Jurkat, Clone E6-1 (cell line): ENCODE data around the gene RHOH.

ENCODE experiments used
- DNase-seq: peaks from one replicate; pipeline ENCODE4 v3.0.0-alpha.2; 2011; ENCODE audit warnings: low read depth, low spot score
- H3K4me3 ChIP-seq: 2 replicates; pipeline ENCODE4 v1.5.1; 2011; ENCODE audit warnings: mild to moderate bottlenecking, low read length, control low read depth, moderate library complexity

The RHOH gene

DNA sequence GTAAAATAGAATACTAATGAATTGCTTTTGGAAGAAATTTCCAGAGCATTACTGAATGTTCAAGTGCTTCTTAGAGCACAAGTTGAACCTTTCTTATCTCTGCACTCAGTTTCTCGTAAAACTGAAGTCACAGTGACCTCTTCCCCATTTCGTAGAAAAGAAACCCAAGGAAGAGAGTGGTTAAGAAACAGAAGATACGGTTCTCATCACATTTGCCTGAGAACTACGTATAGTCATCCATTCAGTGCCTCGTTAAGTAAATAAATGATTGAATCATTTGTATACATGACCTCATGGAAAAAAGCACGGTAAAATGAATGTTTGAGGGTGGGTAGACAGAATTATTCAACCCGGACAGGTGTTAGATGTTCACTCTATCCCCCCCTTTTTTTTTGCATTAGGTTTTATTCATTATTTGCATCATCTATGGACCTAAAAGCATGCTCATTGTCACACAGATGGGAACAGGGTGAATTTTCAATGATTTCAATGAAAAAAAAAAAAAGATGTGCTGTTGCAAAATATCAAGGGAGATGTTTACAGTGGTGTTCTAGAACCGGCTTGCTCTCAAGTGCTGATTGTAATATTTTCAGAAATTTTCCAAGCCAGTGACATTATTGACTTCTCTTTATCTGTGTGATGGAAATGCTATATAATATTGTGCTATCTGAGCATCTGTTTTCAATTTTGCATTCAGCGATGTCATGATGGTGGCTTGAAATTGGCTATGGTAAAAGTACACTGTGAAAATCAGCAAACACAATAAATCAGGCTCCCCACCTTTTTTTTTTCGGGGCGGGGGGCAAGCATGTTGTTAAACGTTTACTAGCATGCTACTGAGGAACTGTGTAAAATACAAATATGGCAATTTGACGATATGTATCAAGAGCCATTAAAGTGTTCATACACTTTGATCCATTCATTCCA lies 4.3 kb downstream of the RHOH start:
- H3K4me3 ChIP-seq, result peak overlapping the region; percentile 73
- no peak for DNase-seq

DNA sequence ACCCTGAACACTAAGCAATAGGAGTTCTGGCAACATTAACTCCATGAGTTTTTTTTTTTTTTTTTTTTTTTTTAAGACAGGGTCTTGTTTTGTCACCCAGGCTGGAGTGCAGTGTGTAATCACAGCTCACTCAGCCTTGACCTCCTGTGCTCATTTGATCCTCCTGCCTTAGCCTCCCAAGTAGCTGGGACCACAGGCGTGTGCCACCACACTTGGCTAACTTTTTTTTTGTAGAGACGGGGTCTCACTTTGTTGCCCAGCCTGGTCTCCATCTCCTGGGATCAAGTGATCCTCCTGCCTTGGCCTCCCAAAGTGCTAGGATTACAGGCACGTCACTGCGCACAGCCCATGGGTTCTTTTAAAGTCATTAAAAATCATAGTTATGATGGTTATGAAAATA lies 5.1 kb downstream of the RHOH start:
- no peak for DNase-seq
- H3K4me3 ChIP-seq, result no peak overlapping the region; the same call in 1 of the 2 replicates

DNA sequence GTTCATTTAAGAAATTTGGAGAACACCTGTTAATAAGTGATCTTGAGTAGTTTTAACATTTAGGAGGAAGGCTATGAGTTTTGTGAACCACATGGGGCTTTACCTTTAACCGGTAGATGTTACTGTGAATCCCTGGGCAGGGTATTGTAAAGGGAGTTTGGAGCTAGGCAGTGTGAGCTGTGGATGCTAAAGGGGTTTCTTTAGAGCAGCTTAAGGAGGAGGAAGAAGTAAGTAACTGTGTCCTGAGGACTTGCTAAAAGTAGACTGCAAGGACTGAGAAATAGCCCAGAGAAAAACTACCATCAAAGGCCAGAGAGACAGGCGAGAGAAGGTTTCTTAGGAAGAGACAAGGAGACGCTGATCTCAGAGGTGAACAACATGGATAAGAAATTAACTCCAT lies 5.6 kb downstream of the RHOH start:
- peak overlapping the region; percentile 13 for H3K4me3 ChIP-seq
- DNase-seq, result no peak

DNA sequence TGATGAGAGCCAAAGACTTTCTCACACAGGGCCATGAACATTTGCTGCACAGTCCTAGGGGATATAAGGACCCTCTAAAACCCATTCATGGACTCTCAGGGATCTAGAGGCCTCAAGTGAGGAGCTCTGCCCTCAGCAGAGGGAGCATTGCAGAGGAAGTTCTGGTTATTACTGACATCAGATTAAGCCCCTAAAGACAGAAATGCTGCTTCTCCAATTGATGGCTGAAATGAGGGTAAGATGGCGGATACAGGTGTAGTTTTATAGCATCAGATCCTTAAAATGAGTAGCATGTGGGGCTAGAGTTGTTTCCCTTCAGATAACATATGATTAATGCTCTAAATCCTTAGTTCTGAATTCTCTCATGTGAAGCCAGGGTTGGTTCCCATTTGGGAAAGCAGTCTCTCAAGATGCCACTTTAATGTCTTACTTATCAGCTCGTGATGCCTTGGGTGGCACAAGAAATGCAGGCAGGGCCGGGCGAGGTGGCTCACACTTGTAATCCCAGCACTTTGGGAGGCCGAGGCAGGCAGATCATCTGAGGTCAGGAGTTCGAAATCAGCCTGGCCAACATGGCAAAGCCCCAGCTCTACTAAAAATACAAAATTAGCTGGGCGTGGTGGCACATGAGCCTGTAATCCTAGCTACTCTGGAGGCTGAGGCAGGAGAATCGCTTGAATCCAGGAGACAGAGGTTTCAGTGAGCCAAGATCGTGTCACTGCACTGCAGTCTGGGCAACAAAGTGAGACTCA lies 7.9 kb downstream of the RHOH start:
- DNase-seq, result no peak
- peak overlapping the region; percentile 30 for H3K4me3 ChIP-seq

DNA sequence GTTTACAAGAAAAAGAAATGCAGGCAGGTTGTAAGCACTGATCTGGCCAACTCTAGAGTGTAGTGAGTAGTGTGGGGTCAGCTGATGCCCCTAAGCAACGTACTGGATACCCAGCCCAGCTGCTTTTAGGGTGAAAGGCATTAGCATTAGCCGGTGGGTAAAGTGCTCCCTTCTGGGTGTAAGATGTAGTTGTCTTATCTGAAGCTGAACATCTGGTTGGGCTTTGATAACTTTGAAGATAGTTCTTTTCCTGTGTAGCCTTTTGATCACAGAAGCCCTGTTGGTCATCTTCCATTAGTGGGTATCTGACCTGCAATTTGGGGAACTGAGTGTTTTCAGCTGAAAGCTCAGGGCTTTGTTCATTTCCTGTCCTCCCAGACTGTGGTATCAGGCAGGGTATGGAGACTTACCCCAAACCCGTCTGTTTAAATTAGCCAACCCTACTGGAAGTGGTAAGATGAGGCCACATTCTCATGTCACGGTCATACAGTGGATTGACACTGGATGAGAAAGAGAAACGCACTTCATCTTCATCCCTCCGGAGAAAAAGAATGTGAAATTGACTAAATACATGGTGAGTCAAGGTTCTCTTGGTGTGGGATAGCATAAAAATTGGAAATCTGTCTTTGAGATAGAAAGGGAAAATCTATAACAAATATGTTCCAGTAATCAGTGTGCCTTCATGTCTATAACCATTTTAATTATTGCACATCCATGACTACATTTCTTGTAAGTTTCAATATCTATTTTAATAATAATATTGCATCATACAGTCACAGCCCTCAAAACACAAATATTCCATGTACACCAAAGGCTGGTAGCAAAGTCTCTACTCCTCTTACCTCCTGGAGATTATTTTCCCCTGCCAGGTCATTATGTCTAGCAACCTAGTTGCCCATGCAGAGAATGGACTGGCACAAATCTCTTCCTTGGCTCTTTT lies 8.7 kb downstream of the RHOH start:
- DNase-seq, result no peak
- H3K4me3 ChIP-seq, result peak overlapping the region; percentile 20

DNA sequence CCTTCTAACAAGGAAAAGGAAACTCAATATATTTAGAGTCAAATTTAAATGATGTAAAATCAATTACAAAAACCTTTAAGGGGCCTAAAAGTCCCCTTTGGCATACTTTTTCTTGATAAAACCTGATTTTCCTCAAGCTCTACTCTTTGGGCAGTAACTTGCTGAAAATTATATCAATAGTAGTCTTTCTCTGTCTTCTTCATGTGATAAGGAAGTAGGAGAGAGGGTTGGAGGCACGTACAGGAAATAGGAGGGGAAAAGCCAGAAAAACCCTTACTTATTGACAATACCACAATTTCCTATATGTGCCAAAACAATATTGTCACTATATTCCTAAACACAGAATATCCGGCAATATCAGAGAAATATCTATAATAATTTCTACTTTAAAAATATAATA lies 9.6 kb downstream of the RHOH start:
- DNase-seq, result no peak
- no peak overlapping the region for H3K4me3 ChIP-seq

DNA sequence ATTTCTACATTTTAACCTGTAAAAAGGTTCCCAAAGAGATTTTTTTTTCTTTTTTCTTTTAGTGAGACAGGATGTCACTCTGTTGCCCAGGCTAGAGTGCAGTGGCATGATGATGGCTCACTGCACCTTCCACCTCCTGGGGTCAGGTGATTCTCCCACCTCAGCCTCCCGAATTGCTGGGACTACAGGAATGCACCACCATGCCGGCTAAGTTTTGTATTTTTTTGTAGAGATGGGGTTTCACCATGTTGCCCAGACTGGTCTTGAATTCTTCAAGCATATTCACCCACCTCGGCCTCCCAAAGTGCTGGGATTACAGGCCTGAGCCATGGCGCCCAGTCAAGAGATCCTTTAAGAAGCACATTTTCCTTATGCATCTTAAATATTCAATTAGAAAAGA lies 12.6 kb downstream of the RHOH start:
- DNase-seq, result no peak
- no peak overlapping the region for H3K4me3 ChIP-seq

DNA sequence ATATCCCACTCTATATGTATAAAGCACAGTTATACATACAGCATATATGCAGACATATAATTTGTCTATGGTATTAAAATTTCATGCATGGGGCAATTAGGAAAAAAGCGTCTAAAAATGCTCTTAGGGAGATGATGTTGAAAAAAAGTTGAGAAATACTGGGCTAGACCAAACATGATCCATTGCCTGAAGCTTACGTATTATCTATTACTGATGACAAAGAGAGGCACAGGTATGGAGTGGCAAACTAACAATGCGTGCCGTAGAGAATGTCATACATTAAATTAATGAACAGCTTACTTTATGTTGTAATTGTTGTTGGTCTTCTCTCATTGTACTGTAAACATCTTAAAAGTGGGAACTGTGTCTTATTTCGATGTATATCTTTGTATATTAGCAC lies 13.9 kb downstream of the RHOH start:
- H3K4me3 ChIP-seq, result no peak overlapping the region
- DNase-seq, result no peak

DNA sequence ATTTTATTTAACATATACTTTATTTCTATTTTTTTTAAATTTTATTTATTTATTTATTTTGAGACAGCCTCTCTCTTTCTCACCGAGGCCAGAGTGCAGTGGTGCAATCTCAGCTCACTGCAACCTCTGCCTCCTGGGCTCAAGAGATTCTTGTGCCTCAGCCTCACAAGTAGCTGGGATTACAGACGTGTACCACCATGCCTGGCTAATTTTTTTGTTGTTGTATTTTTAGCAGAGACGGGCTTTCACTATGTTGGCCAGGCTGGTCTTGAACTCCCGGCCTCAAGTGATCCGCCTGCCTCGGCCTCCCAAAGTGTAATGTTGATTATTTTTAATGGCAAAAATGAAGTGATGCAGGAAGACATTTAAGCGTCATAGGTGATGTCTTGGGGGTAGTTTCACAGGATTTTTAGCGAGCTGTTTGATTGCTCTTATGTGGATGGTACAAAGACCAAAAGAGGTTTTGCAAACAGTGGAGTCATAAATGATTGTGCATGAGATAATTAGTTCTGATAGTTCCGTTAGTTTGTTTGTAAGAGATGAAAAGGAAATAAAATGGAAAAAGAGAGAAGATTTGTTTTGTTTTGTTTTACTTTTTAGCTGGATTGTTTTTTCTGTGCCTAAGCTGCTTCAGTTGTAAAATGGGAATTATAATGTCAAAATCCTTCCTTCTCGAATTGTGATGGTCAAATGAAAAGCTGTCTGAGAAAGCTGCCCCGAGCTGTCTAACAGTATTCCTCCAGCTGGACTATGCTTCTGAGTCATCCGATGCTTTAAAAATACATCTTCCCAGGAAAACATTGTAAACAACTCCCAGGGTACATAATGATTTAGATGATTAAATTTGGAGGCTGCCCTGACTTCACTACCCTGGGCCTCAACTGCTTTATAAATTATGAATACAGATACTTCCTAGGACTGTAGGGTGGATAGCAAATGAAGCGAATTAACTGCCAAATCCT lies 14.7 kb downstream of the RHOH start:
- DNase-seq, result no peak
- H3K4me3 ChIP-seq, result no peak overlapping the region

DNA sequence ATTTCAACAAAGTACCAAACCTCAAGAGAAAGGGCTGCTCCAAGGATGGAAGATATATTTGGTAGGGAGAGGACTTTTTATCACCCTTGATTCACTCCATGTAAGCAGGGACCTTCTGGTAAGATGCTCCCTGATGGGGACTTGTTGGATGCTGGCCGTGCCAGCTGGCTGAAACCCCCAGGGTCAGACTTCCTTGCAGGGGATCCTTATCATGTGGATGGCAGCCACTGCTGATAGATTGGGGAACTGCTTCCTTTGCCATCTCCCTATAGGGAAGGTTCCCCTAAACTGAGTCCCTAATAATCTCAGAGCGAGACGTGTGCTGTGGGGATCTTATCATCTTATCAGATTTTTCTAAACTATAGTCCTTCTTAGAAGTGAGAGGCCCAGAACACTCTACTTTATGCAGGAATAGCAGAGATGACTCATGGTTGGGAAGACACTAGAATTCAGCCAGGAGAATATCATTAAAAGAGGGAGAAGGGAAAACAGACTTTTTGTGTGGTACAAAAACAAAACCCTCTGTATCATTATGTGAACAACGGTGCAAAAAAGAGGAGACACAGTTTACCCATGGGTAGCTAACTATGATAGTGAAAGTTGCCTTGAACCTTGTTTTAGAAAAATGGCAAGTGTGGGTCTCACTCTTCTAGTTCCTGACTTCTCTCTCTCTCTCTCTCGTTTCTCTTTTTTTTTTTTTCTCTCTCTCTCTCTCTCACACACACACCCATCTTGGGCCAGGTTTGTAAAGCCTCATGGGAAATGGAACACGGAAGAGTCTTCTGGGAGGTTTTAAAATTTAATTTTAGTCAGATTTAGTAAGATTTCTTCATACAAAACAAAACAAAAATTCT lies 16.1 kb downstream of the RHOH start:
- DNase-seq, result no peak
- no peak overlapping the region for H3K4me3 ChIP-seq

DNA sequence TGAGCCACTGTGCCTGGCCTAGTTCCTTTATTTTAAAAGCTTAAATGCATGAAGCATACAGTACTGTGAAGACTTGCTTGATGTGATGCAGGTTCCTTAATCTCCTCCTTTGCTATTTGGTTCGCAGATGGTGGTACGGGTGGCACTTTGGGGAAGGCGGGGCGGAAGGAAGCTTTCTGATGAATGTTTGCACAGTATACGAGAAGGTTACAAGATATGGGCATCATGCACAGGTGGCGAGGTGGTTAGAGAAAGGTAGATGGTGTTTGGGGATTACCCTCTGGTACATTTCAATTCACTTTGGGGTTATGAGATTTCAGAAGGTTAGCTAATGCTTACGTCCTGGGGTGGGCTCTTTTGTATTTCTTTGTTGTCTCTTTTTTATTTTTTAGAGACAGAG lies 17.2 kb downstream of the RHOH start:
- H3K4me3 ChIP-seq, result no peak overlapping the region
- no peak for DNase-seq

DNA sequence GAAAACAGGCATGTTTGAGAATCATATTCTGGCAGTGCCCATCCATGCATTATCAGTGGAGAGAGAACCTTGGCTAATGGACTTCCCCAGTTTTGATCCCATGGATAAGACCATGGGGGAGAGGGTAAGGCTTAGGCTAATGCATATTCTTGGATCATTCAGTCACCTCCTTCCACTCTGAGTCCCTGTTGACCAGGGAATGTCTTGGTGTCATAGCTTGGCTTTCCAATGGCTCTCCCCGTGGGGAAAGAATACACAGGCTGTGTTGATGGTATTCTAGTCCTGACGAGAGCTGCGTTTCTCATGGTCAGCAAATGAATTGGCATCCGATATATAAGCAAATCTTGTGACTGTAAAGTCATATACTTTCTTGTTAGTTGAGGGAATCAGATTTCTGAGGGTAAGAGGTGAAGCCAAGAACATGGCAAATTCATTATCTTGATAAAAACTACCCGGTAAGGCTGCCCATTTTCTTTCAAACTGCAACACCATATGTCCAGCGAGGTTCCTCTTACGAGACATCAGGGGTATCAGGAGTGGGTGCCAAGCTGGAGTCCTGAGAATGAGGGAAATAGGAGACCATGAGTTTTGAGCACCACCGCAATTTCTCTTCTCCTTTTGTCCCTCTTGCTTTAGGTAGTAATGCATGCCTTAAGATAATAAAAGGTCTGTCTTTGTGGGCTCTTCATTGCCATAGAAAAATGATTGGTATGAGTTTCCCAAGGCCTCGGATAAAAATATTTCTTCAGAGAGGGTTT lies 18.0 kb downstream of the RHOH start:
- no peak for DNase-seq
- no peak overlapping the region for H3K4me3 ChIP-seq

DNA sequence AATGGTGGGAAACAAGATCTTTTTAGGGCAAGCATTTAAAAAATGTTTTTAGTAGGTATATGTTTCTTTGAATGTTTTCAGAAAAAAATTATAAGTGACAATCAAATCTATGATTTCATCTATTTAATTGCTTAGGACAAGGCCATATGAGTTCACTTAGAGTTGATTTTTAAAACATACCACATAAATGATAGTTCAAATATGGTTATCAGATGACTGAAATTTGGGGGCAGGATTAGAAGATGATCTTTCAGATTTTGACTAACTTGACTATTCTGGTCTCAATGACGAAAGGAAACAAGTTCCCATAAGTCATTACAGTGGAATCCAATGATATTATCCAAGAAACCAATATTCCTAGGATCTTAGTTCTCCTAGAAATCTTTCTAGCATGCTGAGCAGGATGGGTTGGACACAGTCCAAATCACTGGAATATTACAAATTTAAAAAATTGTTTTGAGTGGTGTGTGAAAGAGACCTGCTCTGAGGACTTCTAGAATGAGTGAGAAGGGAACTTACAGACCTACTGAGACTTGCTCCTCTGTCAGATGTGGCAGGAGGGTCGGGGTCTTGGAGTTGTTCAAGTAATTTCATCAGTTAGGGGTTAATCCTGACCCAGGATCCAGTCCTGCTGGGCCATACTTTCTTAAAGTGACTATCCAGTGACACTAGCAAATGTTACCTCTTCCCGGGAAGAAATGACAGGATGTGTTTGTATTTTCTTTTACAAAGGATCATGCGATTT lies 20.0 kb downstream of the RHOH start:
- H3K4me3 ChIP-seq, result no peak overlapping the region
- DNase-seq, result no peak

DNA sequence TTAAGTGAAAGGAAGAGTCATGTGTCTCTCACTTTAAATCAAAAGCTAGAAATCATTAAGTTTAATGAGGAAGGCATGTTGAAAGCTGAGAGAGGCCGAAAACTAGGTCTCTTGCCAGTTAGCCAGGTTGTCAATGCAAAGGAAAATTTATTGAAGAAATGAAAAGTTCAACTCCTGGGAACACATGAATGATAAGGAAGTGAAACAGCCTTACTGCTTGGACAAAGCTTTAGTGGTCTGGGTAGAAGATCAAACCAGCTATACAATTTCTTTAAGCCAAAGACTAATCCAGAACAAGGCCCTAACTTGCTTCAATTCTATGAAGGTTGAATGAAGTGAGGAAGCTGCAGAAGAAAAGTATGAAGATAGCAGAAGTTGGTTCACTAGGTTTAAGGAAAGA lies 24.9 kb downstream of the RHOH start:
- no peak for DNase-seq
- no peak overlapping the region for H3K4me3 ChIP-seq

DNA sequence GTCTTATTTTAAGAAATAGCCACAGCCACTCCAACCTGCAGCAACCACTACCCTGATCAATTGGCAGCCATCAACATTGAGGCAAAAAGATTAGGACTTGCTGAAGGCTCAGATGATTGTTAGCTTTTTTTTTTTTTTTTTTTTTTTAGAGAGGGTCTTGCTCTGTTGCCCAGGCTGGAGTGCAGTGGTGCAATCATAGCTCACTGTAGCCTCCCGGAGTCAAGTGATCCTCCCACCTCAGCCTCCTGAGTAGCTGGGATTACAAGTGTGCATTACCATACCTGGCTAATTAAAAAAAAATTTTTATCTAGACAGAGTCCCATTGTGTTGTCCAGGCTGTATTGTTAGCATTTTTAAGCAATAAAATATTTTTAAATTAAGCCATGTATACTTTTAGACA lies 26.5 kb downstream of the RHOH start:
- DNase-seq, result no peak
- no peak overlapping the region for H3K4me3 ChIP-seq

DNA sequence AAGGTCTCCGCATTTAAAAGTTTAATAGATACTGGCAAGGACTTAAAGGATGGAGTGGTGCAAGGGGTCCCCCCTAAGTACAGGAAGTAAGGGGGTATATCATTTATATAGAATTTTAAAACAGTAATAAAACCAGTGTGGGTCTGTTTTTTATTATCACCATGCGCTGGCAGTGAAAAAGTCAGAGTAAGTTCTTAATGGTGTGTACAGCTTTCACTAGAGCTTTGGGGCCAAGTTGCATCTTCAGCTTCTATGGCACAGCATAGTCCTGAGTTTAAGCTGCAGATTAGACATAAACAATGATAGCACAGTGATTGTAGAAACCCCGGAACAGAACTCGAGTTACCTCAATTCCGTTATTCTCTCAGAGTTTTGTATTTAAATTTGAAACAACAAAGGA lies 27.6 kb downstream of the RHOH start:
- no peak for DNase-seq

More for the DNA sequence above, 27.6 kb downstream of the RHOH start:
- no peak overlapping the region for H3K4me3 ChIP-seq
